A673 (cell line): Measurements from ENCODE around the gene PRSS53. TPM values are rescaled to one million over a fixed set of nuclear protein-coding genes. Genes with fewer than 3 reads are reported as not detected.

Experiments used
- BruUV-seq: library from RNA; stranded (reverse); fragments of 400-500 nt; replicated peaks from 2 replicates; lab custom pipeline; 2021; lab: Mats Ljungman, UMichigan
- CTCF ChIA-PET: fragments of 300-600 bp; sonication (Branson Sonifier 250); formaldehyde crosslinking; loops from one replicate; lab custom pipeline; 2022; ENCODE audit warnings: antibody characterized with exemption; lab: Charles Lee
- POLR2A ChIA-PET: fragments of 300-600 bp; sonication (Branson Sonifier 250); formaldehyde crosslinking; loops from one replicate; lab custom pipeline; 2022; ENCODE audit warnings: antibody characterized with exemption; ENCODE audit not compliant: low non-redundant PET; lab: Charles Lee
- DNase-seq: peaks from one replicate; pipeline ENCODE4 v3.0.0-alpha.2; 2015; ENCODE audit warnings: low spot score
- H3K27ac ChIP-seq: fragments of 200-600 bp; sonication (generic); 2 replicates; pipeline ENCODE4 v1.5.1; 2016; ENCODE audit warnings: mixed run types, low read depth, mild to moderate bottlenecking, mixed read lengths, antibody characterized with exemption, low read length; ENCODE audit not compliant: poor library complexity, severe bottlenecking
- H3K27me3 ChIP-seq: fragments of 200-600 bp; sonication (generic); replicated peaks from 2 replicates; pipeline ENCODE4 v1.6.1; 2017; ENCODE audit warnings: mixed run types, low read depth, mild to moderate bottlenecking, mixed read lengths, antibody characterized with exemption, low read length; ENCODE audit not compliant: insufficient read depth, poor library complexity
- H3K36me3 ChIP-seq: fragments of 200-600 bp; sonication (generic); 2 replicates; pipeline ENCODE4 v1.6.1; 2016; ENCODE audit warnings: mixed run types, mild to moderate bottlenecking, mixed read lengths, antibody characterized with exemption, low read length; ENCODE audit not compliant: insufficient read depth, poor library complexity, severe bottlenecking
- H3K4me1 ChIP-seq: fragments of 200-600 bp; sonication (generic); 2 replicates; pipeline ENCODE4 v1.6.1; 2017; ENCODE audit warnings: mixed run types, mild to moderate bottlenecking, mixed read lengths, antibody characterized with exemption, low read length; ENCODE audit not compliant: insufficient read depth, poor library complexity, severe bottlenecking
- H3K4me3 ChIP-seq: fragments of 200-600 bp; sonication (generic); 2 replicates; pipeline ENCODE4 v1.5.1; 2016; ENCODE audit warnings: low read depth, mixed run types, mild to moderate bottlenecking, mixed read lengths, low read length; ENCODE audit not compliant: poor library complexity, severe bottlenecking
- H3K9me3 ChIP-seq: fragments of 200-600 bp; sonication (generic); 2 replicates; pipeline ENCODE4 v1.6.1; 2016; ENCODE audit warnings: mixed run types, low read depth, mild to moderate bottlenecking, mixed read lengths, antibody characterized with exemption, low read length; ENCODE audit not compliant: poor library complexity, severe bottlenecking
- EZH2 ChIP-seq: fragments of 200-600 bp; sonication (generic); IDR thresholded peaks from 2 replicates; pipeline ENCODE4 v1.6.1; 2017; ENCODE audit warnings: borderline replicate concordance, low read depth, mild to moderate bottlenecking, mixed read lengths, antibody characterized with exemption, low read length; ENCODE audit not compliant: poor library complexity, severe bottlenecking
- intact Hi-C: fragments of 100-400 bp; cut with micrococcal nuclease; formaldehyde crosslinking; loops from one replicate; pipeline ENCODE4 v1.10.0; 2022; ENCODE audit not compliant: unreplicated experiment
- total RNA-seq: library from RNA; stranded (reverse); gene quantifications from 2 replicates; pipeline ENCODE4 v1.2.3, GENCODE V29; 2021
- TF ChIP-seq, protein P1 (sequence below): fragments of 300-800, 200-600 bp; sonication (generic); conservative IDR thresholded peaks from 2 replicates; pipeline ENCODE4 v1.5.1; 2017; ENCODE audit warnings: low read depth, mild to moderate bottlenecking, antibody characterized with exemption, low read length, moderate library complexity, mixed read lengths

Gene PRSS53
- total RNA-seq, 1 experiment from 2014 or later, result 3.1 TPM

DNA sequence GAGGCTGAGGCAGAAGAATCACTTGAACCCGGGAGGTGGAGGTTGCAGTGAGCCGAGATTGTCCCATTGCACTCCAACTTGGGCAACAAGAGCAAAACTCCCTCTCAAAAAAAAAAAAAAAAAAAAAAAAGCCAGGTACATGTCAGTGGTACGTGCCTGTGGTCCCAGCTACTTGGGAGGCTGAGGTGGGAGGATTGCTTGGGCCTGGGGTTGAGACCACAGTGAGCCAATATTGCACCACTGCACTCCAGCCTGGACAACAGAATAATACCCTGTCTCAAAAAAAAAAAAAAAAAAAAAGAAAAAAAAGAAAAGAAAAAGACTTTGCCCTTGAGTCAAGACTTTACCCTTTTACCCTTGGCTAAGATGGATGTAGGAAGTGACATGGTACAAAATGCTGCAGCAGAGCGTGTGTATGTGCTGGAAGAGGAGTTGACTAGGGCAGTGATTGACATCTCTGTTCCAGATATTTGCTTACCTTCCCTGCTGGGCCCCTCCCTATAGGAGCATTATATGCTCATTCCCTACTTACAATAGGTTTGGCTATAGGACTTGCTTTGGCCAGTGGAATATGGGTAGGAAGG lies 44.8 kb downstream of the PRSS53 start:
- POLR2A ChIA-PET, result no interaction called here
- no peaks in the 10 kb centered on the region for H3K36me3 ChIP-seq
- H3K4me1 ChIP-seq, result no peaks in the 10 kb centered on the region
- no peaks in the 10 kb centered on the region for H3K27me3 ChIP-seq
- CTCF ChIA-PET, result no interaction called here
- no peak for DNase-seq
- H3K4me3 ChIP-seq, result no peak overlapping the region
- TF ChIP-seq EZH2, result no peak
- TF ChIP-seq, protein P1, sequence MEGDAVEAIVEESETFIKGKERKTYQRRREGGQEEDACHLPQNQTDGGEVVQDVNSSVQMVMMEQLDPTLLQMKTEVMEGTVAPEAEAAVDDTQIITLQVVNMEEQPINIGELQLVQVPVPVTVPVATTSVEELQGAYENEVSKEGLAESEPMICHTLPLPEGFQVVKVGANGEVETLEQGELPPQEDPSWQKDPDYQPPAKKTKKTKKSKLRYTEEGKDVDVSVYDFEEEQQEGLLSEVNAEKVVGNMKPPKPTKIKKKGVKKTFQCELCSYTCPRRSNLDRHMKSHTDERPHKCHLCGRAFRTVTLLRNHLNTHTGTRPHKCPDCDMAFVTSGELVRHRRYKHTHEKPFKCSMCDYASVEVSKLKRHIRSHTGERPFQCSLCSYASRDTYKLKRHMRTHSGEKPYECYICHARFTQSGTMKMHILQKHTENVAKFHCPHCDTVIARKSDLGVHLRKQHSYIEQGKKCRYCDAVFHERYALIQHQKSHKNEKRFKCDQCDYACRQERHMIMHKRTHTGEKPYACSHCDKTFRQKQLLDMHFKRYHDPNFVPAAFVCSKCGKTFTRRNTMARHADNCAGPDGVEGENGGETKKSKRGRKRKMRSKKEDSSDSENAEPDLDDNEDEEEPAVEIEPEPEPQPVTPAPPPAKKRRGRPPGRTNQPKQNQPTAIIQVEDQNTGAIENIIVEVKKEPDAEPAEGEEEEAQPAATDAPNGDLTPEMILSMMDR, result no peak
- H3K9me3 ChIP-seq, result no peaks in the 10 kb centered on the region
- BruUV-seq, result no TSS peak
- intact Hi-C loops, result no loop called here
- no peak overlapping the region for H3K27ac ChIP-seq

DNA sequence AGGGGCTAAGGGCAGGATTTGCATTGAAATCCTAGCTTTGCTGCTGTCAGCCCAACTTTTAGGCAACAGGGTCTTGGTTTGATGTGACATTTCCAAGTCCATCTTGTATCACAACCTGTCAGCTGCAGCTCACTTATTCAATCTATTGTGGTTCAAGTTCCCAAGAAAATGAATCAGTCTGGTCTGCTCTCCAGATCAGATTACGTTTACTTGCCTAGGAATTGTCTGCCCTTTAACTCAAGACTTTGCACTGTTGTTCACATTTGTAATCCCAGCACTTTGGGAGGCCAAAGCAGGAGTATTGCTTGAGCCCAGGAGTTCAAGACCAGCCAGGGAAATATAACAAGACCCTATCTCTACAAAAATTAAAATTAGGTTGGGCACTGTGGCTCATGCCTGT lies 45.4 kb downstream of the PRSS53 start:
- no peaks in the 10 kb centered on the region for H3K27me3 ChIP-seq
- no peak for DNase-seq
- H3K9me3 ChIP-seq, result no peaks in the 10 kb centered on the region
- no peak overlapping the region for H3K4me3 ChIP-seq
- no peaks in the 10 kb centered on the region for H3K4me1 ChIP-seq
- TF ChIP-seq EZH2, result no peak
- CTCF ChIA-PET, result no interaction called here
- POLR2A ChIA-PET, result no interaction called here
- intact Hi-C loops, result no loop called here
- H3K27ac ChIP-seq, result no peak overlapping the region
- H3K36me3 ChIP-seq, result no peaks in the 10 kb centered on the region
- BruUV-seq, result no TSS peak

GRCh38 chr16:31042866-31043265 lies 45.9 kb downstream of the PRSS53 start:
- Histone ChIP-seq H3K27ac (no peak overlapping the region), H3K4me3 (no peak overlapping the region), H3K9me3 (no peaks in the 10 kb centered on the region), H3K4me1 (no peaks in the 10 kb centered on the region), H3K27me3 (no peaks in the 10 kb centered on the region), H3K36me3 (no peaks in the 10 kb centered on the region)
- BruUV-seq, result no TSS peak
- ChIA-PET POLR2A (no interaction called here), CTCF (no interaction called here)
- no peak for DNase-seq
- TF ChIP-seq, protein P1, result no peak
- no peak for TF ChIP-seq EZH2
- intact Hi-C loops, result no loop called here

DNA sequence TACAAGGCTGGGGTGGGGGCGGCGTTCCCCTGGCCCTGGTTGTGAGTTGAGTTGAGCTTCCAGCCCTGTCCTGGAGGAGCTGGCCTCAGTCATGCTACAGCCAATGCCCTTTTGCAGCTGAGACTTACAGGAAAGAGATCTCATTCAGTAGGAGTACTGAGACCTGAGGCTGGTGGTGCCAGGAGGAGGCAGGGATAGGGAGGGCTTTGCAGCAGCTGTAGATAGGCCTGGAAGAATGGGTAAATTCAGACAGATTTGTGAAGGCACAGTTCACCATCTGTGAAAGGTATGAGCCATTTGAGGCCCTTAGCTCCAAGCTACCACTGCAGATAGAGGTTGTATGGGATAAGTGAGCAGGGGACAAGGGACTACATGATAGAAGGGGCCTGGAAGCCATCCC lies 49.8 kb downstream of the PRSS53 start:
- TF ChIP-seq, protein P1, result no peak
- no peak for TF ChIP-seq EZH2
- POLR2A ChIA-PET, result no interaction called here
- Histone ChIP-seq H3K4me1 (no peaks in the 10 kb centered on the region), H3K27me3 (no peaks in the 10 kb centered on the region), H3K36me3 (no peaks in the 10 kb centered on the region), H3K4me3 (no peak overlapping the region), H3K27ac (no peak overlapping the region), H3K9me3 (no peaks in the 10 kb centered on the region)
- CTCF ChIA-PET, result no interaction called here
- BruUV-seq, result no TSS peak
- intact Hi-C loops, result no loop called here
- DNase-seq, result no peak
